NCI-H526 (cell line): ENCODE results near the gene PPP6C.
A peak's percentile ranks its signal among the peaks of the same experiment; 100 is the strongest.
"Not testable (repeated sequence)": the region's sequence is repeated elsewhere in the genome, so short reads cannot be mapped to it uniquely, and the experiment has no call there.

Experiments used
- DNase-seq, 2 experiments: peaks; one replicate each; lab custom pipeline; 2025; lab: John Stamatoyannopoulos, UW

PPP6C gene

DNA sequence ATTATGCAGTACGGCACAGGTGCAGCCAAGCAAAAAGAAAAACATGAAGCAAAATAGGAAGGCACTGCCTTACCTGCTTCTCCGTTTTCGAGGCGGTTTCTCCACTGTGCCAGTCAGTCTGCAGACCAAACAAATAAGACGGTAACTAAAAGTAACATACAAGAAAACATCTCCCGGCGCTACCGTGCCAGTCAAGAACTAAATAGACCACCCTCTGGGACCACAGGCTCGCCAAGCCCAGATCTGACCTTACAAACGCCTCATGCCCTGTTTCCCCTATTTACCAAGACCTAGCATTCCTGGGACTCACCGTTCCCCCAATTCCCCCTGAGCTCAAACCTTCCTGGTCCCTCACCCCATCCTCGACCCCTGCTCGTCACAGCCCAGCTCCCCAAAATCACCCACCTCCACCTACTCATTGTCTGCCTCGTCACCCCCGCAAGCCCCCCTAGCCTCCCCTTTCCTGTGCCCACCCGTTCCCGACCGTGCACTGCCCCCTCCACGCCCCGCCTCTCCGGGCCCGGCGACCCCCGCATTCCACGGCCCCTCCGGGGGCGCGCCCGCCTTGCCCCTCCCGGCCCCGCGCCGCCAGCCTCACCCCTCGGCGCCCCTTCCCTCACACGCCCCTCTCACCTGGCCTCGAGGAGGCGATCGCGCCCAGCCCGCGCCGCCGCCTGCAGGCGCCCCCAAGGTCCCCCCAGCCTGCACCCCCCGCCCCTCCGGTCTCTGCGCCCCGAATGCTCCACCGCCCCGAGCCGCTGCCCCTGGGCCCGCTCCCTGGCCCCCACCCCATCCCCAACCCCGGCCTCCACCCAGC, 46.8 kb downstream of the PPP6C start:
- peak in 1 of 2 experiments; percentile 21 for DNase-seq

DNA sequence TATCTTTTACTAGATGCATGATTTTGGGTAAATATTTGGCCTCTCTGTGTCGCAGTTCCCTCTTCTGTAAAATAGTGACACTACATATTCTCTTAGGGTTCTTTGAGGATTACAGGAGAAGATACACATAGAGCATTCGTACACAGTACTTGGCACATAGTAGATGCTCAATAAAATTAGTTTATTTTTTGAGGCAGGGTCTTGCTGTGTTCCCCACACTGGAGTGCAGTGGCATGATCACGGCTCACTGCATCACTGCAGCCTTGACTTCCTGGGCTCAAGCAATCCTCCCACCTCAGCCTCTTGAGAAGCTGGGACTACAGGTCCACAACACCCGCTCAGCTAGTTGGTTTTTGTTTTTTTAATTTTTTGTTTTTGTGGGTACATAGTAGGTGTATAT, 47.9 kb downstream of the PPP6C start:
- no peak for DNase-seq

DNA sequence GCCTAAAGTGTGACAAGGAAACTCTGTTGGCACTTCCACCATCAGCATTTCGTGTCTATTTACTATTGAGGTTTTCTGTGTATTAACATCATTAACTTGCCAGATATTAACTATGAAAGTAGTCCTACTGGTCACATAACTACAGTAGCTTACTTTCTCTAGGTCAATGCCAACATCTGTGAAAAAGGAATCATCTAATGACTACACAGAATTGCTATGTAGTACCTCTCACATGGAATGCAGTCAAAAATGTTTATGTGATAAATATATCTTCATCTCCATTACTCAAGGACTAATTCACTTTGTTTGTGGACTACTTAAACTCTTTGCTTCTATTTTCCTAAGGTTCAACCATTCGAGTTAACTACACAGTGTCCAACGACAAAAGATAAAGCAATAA, 48.4 kb downstream of the PPP6C start:
- no peak for DNase-seq

DNA sequence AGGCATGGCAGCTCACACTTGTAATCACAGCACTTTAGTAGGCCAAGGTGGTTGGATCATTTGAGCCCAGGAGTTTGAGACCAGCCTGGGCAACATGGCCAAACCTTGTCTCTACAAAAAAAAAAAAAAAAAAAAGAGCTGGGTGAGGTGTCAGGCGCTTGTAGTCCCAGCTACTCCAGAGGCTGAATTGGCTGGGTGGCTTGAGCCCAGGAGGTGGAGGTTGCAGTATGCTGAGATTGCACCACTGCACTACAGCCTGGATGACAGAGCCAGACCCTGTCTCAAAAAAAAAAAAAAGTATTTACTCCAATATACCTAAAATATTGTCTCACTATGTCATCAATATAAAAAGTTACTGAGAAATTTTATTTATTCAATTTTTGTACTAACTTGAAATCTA, 49.0 kb downstream of the PPP6C start:
- no peak for DNase-seq

DNA sequence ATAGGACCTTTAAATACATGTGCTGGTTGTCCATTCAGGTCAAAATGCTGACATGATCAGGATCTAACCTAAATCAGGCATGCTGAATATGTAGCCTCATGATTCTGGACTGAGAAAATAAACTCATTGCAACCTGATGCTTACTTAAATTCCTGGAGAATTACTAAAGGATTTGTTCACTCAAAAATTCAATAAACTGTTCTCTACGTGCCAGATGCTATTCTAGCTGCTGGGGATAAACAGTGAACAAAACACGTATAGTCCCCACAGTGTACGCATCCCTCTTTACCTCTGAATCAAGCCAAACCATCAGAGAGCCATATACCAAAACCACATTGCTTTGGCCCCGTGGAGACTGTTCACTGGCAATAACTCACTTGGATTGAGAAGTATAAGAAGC, 52.4 kb downstream of the PPP6C start:
- DNase-seq: no peak

DNA sequence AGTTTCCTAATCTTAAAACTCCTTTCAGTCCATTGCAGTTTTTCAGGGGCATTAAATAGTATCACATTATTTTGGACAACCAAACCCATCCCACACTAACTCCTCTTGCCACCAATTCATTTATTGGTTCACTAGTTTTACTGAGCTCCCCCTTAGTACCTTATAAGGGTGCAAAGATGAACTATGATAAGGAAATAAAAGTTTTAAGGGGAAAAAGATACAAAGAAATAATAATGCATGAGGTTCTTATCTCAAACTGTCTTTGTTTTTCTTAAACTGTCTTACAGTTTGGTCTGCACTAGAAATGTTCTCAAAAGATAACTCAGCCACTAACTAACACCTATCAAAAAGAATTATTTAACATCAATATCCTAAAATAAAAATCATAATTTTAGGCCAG, 54.6 kb downstream of the PPP6C start:
- DNase-seq: no peak

DNA sequence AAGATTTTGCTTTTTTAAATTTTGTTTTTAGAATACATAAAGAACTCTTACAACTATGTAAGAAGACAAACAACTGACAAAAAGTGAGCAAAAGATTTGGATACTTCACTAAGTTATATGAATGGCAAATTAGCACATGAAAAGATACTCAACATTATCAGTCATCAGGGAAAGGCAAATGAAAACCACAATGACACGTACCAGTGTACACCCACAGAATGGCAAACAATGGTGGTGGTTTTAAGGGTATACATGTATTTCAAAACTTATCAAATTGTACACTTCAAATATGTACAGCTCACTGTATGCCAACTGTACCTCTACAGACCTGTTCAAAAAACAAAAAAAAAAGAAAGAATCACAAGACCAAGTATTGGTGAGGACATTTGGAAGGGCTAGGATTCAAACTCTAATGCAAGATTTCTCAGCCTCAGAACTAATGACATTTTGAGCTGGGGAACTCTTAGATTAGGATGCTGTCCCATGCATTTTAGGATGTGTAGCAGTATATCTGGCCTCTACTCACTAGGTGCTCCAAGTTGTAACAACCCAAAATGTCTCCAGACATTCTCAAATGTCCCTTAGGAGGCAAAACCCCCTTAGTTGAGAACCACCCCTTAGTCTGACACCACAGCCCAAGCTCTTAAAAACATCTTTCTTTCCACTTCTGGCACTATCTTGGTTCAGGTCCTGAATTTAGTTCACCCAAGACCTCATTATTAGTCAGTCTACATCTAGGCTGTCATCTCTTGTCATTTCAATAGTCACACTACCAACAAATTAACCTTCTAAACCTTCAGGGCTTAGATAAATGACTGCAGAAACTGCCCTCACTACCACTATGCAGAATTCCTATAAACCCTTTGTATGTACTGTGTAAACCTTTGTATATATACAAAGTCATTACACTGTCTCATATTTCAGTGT, 55.9 kb downstream of the PPP6C start:
- DNase-seq: no peak

DNA sequence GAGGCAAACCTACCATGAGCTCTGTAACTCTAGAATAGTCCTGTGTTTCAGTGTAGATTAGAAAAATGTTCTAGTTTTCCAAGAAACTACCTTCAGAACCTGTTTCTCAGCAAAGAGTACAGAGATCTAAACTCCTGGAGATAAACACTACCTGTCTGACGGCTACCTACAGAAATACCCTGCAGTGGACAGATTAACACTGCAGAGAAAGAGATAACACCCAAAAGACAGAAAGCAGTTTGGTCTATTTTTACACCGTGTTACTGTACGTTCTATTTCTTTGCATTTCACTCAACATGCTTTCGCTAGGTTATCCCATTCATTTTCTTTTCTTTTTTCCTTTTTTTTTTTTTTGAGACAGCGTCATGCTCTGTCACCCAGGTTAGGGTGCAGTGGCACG, 57.8 kb downstream of the PPP6C start:
- DNase-seq: no peak

DNA sequence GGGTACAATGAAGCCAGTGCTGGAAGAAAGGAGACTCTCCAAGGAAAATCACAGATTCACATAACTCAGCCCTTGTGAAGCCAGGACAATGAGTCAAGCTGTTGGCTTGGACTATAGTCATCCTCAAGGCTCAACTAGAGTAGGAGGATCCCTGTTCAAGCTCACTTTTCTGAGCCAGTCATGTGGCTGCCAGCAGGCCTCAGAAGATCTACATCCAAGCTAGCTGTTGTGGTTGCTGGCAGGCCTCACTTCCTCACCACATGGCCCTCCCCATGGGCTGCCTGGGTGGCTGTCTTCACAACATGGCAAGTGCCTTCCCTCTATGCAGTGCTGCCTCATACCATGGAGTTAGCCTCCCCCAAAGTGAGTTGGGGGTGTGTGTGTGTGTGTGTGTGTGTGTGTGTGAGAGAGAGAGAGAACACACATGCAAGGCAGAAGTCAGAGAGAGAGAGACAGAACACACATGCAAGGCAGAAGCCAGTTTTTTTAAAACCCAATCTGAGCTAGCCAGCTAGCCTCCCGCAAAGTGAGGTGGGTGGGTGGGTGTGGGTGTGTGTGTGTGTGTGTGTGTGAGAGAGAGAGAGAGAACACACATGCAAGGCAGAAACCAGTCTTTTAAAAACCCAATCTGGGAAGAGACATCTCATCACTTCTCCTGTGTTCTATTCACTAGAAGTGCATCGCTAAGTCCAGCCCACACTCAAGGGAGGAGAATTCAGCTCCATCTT, 63.4 kb downstream of the PPP6C start:
- no peak for DNase-seq

DNA sequence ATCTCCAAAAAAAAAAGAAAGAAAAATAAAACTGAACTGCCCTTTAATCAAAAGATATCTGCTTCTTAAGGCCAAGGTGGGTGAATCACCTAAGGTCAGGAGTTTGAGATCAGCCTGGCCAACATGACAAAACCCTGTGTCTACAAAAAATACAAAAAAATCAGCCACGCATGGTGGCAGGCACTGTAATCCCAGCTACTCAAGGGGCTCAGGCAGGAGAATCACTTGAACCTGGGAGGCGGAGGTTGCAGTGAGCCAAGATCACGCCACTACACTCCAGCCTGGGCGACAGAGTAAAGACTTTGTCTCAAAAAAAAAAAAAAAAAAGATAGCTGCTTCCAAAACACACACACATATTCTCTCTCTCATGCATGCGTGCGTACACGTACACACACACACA, 64.1 kb downstream of the PPP6C start:
- no peak for DNase-seq

DNA sequence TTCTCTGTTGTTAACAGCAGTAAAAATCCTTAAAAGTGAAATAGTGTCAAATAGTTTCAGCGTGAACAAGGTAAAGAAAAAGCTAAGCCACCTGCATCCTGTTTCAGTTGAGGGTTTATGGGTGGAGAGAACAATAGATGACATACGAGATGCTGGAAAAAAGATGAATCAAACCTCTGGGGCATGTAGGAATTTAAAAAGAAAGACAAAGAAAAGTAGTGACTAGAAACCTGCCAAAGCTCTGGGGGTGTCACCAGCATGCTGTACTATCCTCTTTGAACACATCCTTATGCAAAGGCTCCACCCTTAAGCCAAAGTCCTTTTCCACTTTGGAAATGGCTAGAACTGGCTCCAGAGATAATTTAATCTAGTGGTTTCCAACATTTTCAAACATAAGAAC, 68.5 kb downstream of the PPP6C start:
- DNase-seq: no peak

DNA sequence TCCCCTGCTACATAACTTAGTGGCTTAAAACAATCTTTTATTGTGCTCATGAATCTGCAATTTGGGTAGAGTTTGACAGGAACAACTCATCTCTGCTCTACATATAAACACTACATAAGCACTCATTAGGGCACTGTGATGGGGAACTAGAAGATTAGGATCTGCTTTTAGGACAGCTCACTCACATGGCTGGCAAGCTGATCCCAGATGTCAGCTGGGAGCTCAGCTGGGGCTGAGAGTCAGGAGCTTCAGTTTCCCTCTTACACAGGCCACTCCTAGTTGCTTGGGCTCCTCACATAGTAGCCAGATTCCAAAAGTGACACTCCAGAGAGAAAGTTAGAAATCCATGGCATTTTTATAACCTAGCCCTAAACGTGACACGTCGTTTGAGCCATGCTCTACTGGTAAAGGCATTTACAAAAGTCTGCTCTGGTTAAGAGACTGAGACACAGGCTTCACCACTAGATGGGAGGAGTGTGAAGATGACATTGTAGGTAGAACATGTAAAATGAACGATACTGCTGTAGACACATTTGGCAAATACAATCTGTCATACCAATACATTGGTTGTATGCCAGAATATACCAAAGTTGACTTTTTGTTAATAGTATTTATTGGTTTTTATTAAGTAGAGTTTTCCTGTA, 69.8 kb downstream of the PPP6C start:
- no peak for DNase-seq

DNA sequence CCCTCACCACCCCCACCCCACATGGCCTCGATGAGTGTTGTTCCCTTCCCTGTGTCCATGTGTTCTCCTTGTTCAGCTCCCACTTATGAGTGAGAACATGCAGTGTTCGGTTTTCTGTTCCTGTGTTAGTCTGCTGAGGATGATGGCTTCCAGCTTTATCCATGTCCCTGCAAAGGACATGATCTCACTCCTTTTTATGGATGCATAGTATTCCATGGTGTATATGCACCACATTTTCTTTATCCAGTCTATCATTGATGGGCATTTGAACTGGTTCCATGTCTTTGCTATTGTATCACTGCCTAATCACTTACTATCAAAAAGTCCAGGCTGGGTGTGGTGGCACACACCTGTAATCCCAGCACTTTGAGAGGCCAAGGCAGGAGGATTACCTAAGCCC, 70.9 kb downstream of the PPP6C start:
- not testable (repeated sequence) for DNase-seq

DNA sequence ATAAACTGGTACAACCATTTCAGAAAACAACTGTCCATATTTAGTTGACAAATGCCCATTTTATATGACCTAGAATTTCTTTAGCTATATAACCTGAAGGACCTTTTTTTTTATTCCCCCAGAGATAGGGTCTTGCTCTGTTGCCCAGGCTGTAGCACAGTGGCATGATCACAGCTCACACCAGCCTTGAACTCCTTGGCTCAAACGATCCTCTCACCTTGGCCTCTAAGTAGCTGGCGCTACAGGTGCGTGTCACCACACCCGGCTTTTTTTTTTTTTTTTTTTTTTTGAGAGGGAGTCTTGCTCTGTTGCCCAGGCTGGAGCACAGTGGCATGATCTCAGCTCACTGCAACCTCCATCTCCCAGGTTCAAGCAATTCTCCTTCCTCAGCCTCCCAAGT, 75.1 kb downstream of the PPP6C start:
- not testable (repeated sequence) for DNase-seq

DNA sequence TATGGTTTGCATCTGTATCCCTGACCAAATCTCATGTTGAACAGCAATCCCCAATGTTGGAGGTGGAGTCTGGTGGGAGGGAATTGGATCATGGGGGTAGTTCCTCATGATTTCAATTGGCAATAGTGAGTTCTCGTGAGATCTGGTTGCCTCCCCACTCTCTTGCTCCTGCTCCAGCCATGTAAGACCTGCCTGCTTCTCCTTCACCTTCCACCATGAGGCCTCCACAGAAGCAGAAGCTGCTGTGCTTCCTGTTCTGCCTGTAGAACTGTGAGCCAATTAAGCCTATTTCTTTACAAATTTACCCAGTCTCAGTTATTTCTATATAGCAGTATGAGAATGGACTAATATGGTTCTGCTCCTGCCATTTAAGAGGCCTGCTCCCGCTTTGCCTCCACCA, 79.1 kb downstream of the PPP6C start:
- DNase-seq: no peak

DNA sequence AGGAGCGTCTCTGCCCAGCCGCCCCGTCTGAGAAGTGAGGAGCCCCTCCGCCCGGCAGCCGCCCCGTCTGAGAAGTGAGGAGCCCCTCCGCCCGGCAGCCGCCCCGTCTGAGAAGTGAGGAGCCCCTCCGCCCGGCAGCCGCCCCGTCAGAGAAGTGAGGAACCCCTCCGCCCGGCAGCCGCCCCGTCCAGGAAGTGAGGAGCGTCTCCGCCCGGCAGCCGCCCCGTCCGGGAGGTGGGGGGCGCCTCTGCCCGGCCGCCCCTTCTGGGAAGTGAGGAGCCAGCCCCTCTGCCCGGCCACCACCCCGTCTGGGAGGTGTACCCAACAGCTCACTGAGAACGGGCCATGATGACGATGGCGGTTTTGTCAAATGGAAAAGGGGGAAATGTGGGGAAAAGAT, 81.1 kb downstream of the PPP6C start:
- DNase-seq: not testable (repeated sequence)

DNA sequence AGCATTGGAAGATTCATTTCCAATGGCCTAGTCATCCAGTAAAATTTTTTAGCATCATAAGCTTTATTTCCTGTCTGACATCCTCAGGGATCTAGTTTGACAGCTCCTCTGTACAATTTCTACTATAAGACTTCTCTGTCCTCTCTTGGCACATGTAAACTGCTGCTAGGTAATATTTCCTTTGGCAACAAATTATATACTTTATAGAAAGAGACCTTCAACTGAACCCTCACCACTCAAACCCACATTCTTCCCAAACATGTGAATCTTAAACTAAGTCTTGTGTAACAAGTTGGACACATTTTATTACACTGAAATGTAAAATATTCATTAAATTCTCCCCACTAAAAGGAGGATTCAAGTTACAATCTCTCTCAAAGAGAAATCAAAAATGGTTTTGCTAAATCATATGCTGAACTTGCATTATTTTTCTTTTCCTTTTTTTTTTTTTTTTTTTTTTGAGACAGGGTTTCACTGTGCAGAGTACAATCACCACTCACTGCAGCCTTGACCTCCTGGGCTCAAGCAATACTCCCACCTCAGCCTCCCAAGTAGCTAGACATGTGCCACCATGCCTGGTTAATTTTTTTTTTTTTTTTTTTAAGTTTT, 83.2 kb downstream of the PPP6C start:
- no peak for DNase-seq

DNA sequence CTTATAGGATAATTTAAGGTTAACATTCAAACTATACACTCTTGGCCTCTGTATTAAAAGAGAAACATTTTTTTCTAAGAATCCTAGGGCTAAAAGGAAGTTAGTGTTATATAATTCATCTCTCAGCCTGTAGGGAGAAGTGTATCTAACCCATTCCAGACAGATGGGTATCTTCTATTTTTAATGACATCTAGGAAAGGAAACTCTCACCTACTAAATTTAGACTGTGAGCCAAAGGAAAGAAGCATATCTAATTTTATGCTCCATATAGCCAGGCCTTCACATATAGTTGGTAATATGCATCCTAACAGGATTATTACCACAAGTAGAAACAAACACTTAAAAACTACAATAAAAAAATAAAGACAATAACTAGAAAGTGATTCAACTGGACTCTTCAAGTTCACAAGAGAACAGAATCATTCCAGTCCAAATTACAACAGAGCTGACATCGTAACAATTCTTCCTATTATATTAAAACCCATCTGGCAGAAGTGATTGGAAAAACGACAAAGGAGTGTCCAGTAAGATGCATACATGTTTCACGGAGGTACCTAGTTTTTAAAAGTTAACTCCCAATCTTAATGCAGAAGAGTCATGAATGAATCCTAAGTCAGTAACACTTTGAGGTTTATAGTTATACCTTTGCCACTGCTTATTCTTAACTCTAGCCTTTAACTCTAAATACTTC, 85.7 kb downstream of the PPP6C start:
- DNase-seq: no peak

DNA sequence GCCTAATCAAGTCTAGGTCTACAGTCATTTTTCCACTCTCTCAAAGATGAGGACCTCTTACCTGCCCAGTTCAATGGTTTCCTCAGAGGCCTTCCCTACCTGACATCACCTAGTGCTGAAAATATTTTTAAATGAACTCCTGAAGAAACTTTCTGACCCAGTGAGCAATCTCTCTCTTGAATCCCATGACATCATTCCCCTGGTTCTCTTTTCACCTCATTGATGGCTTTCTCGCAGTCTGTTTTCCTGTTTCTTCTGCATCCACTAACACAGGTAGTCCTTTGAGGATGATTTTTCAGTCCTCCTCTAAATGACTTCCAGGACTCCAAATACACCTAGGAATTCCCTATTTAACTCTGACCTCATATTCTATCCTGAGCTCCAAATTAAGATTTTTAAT, 86.6 kb downstream of the PPP6C start:
- no peak for DNase-seq

DNA sequence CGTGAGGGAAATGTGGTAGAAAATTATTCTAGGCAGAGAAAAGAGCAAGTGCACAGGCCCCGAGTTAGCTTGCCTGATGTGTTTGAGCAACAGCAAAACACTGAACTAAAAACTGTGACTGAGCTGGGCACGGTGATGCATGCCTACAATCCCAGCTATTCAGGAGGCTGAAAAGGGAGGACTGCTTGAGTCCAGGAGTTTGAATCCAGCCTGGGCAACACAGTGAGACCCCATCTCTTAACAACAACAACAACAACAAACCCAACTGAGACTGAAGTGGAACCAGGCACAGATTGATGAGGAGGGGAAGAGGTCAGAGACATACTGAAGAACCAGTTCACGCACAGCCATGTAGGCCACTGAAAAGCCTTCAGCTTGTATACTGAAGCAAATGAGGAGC, 88.8 kb downstream of the PPP6C start:
- DNase-seq: no peak

DNA sequence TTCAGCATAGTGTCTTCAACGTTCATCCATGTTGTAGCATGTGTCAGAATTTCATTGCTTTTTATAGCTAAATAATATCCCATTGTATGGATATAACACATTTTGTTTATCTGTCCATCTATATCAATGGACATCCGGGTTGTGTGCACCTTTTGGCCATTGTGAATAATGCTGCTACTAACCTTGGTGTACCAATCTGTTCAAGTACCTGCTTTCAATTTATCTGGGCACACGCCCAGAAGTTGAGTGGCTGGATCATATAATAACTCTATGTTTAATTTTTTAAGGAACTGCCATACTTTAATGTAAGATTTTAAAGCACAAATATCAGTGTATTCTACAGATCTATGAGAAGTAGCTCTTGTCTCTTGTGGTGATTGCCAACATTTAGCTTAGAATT, 89.8 kb downstream of the PPP6C start:
- no peak for DNase-seq
